ACC112 (cell line): ENCODE measurements around the gene GTPBP2.
A peak's percentile ranks its signal among the peaks of the same experiment; 100 is the strongest.
"Not testable (repeated sequence)": the region's sequence is repeated elsewhere in the genome, so short reads cannot be mapped to it uniquely, and the experiment has no call there.

Experiments
- H2AFZ ChIP-seq: fragments of 200-600 bp; sonication (generic); one replicate; pipeline ENCODE4 v1.6.0; 2017; ENCODE audit warnings: antibody characterized with exemption, low read length; ENCODE audit not compliant: unreplicated experiment
- H3K27ac ChIP-seq: fragments of 200-600 bp; sonication (generic); 2 replicates; pipeline ENCODE4 v1.5.1; 2014; ENCODE audit warnings: low read depth, mild to moderate bottlenecking, antibody characterized with exemption, low read length, moderate library complexity
- H3K27me3 ChIP-seq: fragments of 200-600 bp; sonication (generic); 2 replicates; pipeline ENCODE4 v1.6.1; 2014; ENCODE audit warnings: mild to moderate bottlenecking, antibody characterized with exemption, low read length, moderate library complexity, mixed read lengths; ENCODE audit not compliant: insufficient read depth
- H3K36me3 ChIP-seq: fragments of 200-600 bp; sonication (generic); 2 replicates; pipeline ENCODE4 v1.6.1; 2016; ENCODE audit warnings: mild to moderate bottlenecking, antibody characterized with exemption, low read length, moderate library complexity, mixed read lengths; ENCODE audit not compliant: insufficient read depth
- H3K4me1 ChIP-seq: fragments of 200-600 bp; sonication (generic); one replicate; pipeline ENCODE4 v1.6.1; 2016; ENCODE audit warnings: low read length, mixed read lengths; ENCODE audit not compliant: insufficient read depth, unreplicated experiment, control insufficient read depth
- H3K4me3 ChIP-seq: fragments of 200-600 bp; sonication (generic); 2 replicates; pipeline ENCODE4 v1.5.1; 2014; ENCODE audit warnings: mild to moderate bottlenecking, low read depth, low read length
- H3K79me2 ChIP-seq: fragments of 200-600 bp; sonication (generic); one replicate; pipeline ENCODE4 v1.6.0; 2016; ENCODE audit warnings: low read length; ENCODE audit not compliant: control insufficient read depth, unreplicated experiment, insufficient read depth

Gene GTPBP2

GRCh38 chr6:43633002-43633401 lies 3.9 kb upstream of the GTPBP2 start:
- not testable (repeated sequence) for H2AFZ ChIP-seq, H3K27me3 ChIP-seq, H3K4me3 ChIP-seq, H3K36me3 ChIP-seq, H3K27ac ChIP-seq
- Histone ChIP-seq H3K4me1 (peaks cover 21% of the 10 kb centered on the region), H3K79me2 (peaks cover 26% of the 10 kb centered on the region)

DNA sequence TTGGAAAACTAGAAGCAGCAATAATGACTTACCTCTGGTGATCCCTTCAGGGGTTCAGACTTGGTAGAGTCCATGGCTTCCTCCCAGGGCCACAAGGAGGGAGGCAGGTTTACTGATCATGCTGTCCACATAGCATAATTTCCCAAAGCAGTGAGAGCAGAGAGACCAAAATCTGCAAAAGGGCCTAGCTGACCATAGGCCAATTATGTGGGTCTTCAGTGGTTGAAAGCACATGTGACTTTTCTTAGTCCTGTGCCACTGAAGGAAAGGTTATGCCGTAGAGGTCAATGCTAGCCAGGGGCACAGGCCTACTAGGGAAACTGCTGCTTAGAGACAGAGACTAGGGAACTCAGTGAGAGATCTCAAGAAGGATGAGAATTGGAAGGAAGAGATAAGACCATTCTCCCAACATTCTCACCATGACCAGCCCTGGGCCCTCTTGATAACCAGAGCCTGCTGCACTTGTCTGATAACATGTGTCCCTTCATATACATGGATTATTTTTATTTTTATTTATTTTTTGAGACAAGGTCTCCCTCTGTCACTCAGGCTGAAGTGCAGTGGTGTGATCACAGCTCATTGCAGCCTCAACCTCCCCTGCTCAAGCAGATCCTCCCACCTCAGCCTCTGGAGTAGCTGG lies 2.0 kb upstream of the GTPBP2 start:
- Histone ChIP-seq H2AFZ (no peak overlapping the region), H3K36me3 (peaks cover 5% of the 10 kb centered on the region; the same call in 1 of the 2 replicates), H3K79me2 (peaks cover 31% of the 10 kb centered on the region), H3K4me1 (peaks cover 32% of the 10 kb centered on the region), H3K27ac (peak overlapping the region; percentile 90), H3K27me3 (no peaks in the 10 kb centered on the region), H3K4me3 (no peak overlapping the region)

DNA sequence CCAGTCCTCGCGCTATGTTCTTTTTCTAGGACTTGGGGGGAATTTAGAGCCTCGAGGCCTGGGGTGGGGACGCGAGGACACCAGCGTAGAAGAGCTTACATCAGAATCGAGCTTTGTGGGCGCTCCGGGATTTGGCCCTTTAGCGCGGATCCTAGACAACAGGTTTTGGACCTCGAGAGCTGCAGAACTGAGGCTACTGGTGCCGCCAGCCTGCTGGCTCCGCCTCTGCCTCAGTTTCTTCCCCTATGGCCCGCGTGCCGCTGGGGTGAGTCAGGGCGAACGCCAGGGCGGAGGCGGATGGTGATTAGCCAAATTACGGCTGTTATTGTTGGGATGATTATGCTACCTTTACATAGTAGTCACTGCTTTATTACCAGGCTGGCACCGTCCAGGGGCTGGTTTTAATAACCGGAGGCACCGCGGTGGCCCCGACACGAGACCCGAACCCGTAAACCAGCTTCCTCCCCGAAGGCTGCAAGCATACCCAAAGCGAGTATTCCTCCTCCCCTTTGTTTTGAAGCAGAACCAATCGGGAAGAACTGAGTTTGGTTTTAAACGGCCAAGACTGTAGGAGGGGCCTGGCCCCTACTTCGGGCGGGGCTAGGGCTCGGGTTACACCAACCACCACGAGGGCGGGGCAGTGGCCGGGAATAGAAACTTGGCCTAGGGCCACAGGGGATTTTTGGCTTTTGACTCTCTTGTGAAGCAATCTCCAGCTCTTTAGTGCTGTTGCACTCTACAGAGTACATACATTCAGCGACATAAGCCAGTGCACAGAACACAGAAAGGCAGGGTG lies 639 bp upstream of the GTPBP2 start:
- H3K27ac ChIP-seq = peak overlapping the region; percentile 90
- H3K4me1 ChIP-seq = peaks cover 31% of the 10 kb centered on the region
- H3K4me3 ChIP-seq = peak overlapping the region; percentile 81
- H2AFZ ChIP-seq = peak overlapping the region; percentile 64
- H3K79me2 ChIP-seq = peaks cover 40% of the 10 kb centered on the region
- H3K36me3 ChIP-seq = peaks cover 14% of the 10 kb centered on the region; the same call in 1 of the 2 replicates
- no peaks in the 10 kb centered on the region for H3K27me3 ChIP-seq

- Histone ChIP-seq H3K27me3 (no peaks in the 10 kb centered on the region), H3K79me2 (peaks cover 40% of the 10 kb centered on the region), H3K27ac (peak overlapping the region; percentile 90), H2AFZ (no peak overlapping the region), H3K4me3 (peak overlapping the region; percentile 99), H3K36me3 (peaks cover 24% of the 10 kb centered on the region; the same call in 1 of the 2 replicates), H3K4me1 (peaks cover 31% of the 10 kb centered on the region)
Observed at GRCh38 chr6:43628393-43629103, 516 bp downstream of the GTPBP2 start.

GRCh38 chr6:43627008-43627825 lies 1.8 kb downstream of the GTPBP2 start:
- Histone ChIP-seq H3K27me3 (no peaks in the 10 kb centered on the region), H2AFZ (no peak overlapping the region), H3K4me3 (peak overlapping the region; percentile 99), H3K36me3 (peaks cover 36% of the 10 kb centered on the region), H3K27ac (peak overlapping the region; percentile 93), H3K79me2 (peaks cover 40% of the 10 kb centered on the region), H3K4me1 (peaks cover 31% of the 10 kb centered on the region)

DNA sequence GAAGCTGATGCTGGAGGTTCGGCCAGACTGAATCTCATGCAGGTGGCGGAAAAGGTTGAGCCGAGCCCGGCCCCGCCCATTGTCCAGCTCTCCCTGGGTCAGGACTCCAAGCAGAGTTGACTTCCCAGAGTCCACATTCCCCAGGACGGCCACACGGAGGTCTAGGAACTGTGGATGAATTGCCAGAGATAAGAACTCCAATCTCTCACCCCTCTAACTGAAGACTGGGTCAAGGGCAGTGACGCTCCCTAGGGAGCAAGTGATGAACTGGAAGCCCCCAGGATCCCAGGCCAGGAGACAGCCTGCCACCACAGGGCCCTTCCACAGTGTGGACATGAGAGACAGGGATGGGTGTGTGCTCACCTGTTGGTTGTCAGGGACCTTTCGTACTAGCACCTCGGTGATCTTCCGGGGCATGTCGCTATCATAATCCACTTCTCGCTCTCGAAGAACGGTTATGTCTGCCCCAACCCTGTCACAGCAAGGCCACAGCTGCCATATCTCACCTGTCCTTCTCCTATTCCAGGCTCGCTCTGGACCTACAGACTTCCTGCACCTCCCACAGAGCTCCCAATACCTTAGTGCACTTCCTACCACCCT lies 3.6 kb downstream of the GTPBP2 start:
- peaks cover 40% of the 10 kb centered on the region for H3K79me2 ChIP-seq
- no peak overlapping the region for H2AFZ ChIP-seq
- H3K27me3 ChIP-seq = no peaks in the 10 kb centered on the region
- H3K36me3 ChIP-seq = peaks cover 50% of the 10 kb centered on the region
- 0 out of 2 replicates have a peak overlapping the region, but pooled peaks have one; percentile 99 for H3K4me3 ChIP-seq
- peaks cover 25% of the 10 kb centered on the region for H3K4me1 ChIP-seq
- H3K27ac ChIP-seq = peak overlapping the region; percentile 93; the same call in 1 of the 2 replicates

GRCh38 chr6:43624786-43625288 lies 4.2 kb downstream of the GTPBP2 start:
- Histone ChIP-seq H2AFZ (no peak overlapping the region), H3K27ac (no peak overlapping the region), H3K27me3 (no peaks in the 10 kb centered on the region), H3K36me3 (peaks cover 55% of the 10 kb centered on the region), H3K4me3 (no peak overlapping the region), H3K4me1 (peaks cover 21% of the 10 kb centered on the region), H3K79me2 (peaks cover 40% of the 10 kb centered on the region)

- Histone ChIP-seq H3K4me3 (no peak overlapping the region), H3K27me3 (no peaks in the 10 kb centered on the region), H3K4me1 (peaks cover 21% of the 10 kb centered on the region), H3K27ac (no peak overlapping the region), H3K36me3 (peaks cover 59% of the 10 kb centered on the region), H2AFZ (no peak overlapping the region), H3K79me2 (peaks cover 40% of the 10 kb centered on the region)
Observed at GRCh38 chr6:43623880-43624785, 4.9 kb downstream of the GTPBP2 start.

DNA sequence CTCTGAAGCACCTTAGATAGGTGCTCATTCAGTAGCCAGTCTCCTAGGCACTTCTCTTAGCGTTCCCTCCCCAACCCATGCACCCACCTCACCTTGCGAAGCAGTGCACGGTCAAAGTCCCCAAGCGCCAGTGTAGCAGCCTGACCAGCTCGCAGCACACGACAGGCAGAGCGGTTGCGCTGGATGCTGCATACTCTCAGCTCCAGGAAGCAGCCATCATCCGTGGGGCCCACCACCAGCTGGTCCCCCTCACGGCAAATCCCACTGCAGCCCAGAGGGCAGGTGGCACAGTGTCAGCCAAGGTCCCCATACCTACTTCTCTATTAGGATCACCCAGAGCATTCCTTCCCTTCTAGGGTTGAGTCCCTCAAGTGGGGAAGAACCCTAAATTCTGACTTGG lies 6.5 kb downstream of the GTPBP2 start:
- no peaks in the 10 kb centered on the region for H3K27me3 ChIP-seq
- H3K4me3 ChIP-seq = no peak overlapping the region
- no peak overlapping the region for H3K27ac ChIP-seq
- peaks cover 17% of the 10 kb centered on the region for H3K4me1 ChIP-seq
- H3K36me3 ChIP-seq = peaks cover 59% of the 10 kb centered on the region
- H2AFZ ChIP-seq = no peak overlapping the region
- peaks cover 26% of the 10 kb centered on the region for H3K79me2 ChIP-seq
